Measurements from ENCODE around the gene TFAP2D. TPM values are rescaled to one million over a fixed set of nuclear protein-coding genes. Genes with fewer than 3 reads are reported as not detected.

The TFAP2D gene
- total RNA-seq (2014; rRNA removed; shearing (Covaris generic)): 0.14 and 0.46 TPM in 2 replicates

GRCh38 chr6:50713226-50713625 lies at the start of gene TFAP2D:
TFAP2D (plus strand) TSS chr6:50713526; CDS start chr6:50714056, 530 bp downstream.
- DNase-seq (ENCODE audit: low spot score): no peak

- no peak for DNase-seq (ENCODE audit: low spot score)
These were observed 49.5 kb upstream of the TFAP2D start for GRCh38 chr6:50663806-50664205.

GRCh38 chr6:50666089-50666488 lies 47.2 kb upstream of the TFAP2D start:
- DNase-seq (ENCODE audit: low spot score): no peak

DNA sequence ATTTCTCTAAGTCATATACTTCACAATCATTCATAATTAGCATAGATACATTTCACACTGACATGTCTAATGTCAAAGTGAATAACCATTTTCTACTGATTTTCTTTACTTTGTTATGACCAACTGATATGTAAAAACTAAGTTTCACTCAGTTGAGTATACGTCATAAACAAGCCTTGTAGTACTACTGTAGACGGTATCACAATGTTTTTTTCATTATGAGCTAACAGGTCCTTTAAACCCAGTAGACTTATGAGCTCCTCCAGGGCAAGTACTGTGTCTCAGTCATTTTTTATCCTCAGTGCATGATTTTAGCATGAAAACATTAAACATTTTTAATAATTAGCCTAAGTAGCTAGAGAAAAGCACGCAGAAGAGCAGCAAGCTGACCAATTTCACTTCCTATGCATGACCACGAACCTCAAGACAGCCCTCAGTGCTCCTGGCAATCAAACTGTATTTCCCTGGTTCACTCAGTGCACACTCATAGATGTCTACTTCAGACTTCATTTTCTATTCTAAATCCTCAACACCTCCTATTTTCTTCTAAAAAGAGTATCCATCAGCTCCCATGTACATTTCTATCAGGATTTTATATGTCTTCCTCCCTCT lies 32.0 kb upstream of the TFAP2D start:
- DNase-seq (ENCODE audit: low spot score): no peak

DNA sequence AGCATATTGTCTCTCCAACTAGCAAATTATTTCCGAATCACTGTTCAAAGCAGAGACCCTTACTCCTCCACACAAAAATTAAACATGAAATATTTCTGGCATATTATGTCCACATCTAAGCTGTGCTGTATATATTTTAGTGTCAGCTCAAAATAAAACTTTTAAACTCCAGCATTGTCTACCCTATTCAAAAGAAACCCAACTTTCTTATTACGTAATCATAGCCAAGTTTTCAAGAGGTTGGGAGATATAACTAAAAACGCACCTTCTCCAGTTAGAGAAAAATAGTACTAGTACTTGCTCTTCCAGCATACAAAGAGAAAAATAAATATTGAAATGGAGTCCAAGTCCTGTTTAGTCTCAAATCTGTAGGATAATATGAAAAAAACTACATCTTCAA lies 24.1 kb upstream of the TFAP2D start:
- no peak for DNase-seq (ENCODE audit: low spot score)

GRCh38 chr6:50691814-50692495 lies 21.4 kb upstream of the TFAP2D start:
- no peak for DNase-seq (ENCODE audit: low spot score)

DNA sequence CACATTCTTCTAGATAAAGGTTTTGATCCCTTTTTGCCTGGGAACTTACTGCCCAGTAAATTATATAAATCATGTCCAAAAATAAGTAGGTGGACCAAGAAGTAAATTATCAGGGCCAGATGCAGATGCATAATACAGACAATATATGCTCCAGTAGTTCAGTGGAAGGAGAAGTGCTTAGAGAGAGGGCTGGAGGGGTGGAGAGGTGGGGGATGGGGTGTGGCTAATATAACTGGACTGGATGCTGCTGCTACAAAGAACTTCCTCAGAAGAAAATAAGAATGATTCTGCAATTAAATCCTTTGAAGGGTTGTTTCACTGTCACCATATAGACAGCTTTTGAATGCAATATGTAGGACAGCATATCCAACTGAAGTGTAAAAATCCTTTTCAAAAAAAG lies 14.8 kb upstream of the TFAP2D start:
- DNase-seq (ENCODE audit: low spot score): no peak

GRCh38 chr6:50699051-50699775 lies 14.1 kb upstream of the TFAP2D start:
- DNase-seq (ENCODE audit: low spot score): no peak

DNA sequence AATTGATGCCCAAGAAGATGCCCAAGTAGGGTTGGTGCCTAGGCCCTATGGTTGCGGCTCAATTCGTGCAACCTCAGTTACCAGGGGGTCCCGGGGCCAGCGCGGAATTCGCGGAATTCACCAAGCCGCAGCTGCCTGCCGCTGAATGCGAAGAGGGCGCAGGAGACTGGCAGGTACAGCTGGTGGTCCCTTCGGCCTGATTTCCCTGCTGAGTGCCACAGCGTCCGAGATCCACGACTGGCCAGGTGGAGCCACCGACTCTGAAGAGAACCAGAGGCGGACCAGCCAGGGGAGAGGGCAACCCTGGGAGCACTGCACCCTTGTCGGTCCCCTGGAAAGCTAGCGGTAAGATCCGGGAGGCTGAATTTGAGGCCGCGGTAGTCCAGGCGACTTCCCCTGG lies 6.8 kb upstream of the TFAP2D start:
- DNase-seq (ENCODE audit: low spot score): no peak

DNA sequence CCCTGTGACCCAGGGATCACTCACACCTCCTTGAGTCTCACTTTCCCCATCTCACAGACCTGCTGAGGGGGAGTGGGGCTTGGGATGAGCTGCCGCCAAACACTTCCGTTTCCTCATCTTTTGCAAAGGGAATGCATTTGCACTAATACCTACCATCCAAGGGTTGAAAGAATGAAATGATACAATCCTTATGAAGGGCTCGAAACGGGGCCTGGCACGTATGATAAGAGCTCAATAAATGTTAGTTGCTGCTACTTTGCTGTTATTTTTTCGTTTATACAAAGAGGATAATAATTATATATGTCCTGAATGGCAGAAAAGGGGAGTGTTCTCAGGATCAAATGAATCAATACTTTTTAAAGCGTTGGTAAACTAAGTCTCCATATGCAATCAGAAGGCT lies 6.1 kb upstream of the TFAP2D start:
- DNase-seq (ENCODE audit: low spot score): no peak

- no peak for DNase-seq (ENCODE audit: low spot score)
These were observed 5.5 kb upstream of the TFAP2D start for GRCh38 chr6:50707652-50708300.

DNA sequence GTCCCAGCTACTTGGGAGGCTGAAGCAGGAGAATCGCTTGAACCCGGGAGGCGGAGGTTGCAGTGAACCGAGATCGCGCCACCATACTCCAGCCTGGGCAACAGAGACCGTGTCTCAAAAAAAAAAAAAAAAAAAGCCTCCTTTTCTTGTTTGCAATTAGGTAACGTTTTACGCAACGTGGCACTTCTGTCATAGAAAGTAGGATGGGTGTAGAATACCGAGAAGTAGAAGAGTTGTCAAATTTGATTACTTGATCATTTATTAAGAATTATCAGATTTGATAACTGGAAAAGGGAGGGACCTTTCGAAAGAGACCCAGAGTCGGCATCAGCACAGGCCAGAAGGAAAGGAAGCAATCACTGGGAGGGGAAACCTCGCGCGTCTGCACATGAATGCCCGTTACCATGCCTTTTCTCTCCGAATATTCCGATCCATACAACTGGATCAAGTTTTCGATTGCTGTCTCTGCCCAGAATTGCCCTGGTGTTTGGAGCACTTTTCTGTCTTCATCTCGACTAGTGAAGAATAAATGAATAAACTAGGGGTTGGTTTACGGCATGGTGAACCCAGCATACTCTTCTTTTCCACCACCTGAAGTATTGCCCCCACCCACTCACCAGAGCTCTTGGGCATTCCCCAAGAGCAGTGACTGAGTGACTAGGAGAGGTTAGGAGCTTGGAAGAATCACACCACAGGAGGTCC lies 4.5 kb upstream of the TFAP2D start:
- DNase-seq (ENCODE audit: low spot score): no peak

GRCh38 chr6:50709366-50709734 lies 4.0 kb upstream of the TFAP2D start:
- no peak for DNase-seq (ENCODE audit: low spot score)

DNA sequence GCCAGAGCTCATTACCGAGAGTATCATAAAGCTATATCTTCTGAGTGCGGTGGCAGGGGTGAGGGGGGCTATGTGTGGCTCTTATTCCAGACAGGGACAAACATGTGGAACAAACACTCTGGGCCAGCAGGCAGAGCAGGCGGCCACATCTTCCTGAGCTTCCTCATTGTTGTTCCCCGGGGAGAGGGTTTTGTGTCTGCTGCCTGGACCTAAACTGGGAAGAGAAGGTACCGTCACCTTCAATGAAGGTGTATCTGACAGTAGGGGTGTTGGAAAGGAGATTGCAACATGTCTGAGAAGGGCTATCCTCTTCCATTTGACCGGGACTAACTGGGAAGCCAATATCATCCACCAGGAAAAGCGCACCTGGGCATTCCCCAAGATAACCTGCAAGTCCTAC lies 1.6 kb upstream of the TFAP2D start:
- DNase-seq (ENCODE audit: low spot score): no peak

GRCh38 chr6:50712291-50712690 lies 1.0 kb upstream of the TFAP2D start:
- no peak for DNase-seq (ENCODE audit: low spot score)

DNA sequence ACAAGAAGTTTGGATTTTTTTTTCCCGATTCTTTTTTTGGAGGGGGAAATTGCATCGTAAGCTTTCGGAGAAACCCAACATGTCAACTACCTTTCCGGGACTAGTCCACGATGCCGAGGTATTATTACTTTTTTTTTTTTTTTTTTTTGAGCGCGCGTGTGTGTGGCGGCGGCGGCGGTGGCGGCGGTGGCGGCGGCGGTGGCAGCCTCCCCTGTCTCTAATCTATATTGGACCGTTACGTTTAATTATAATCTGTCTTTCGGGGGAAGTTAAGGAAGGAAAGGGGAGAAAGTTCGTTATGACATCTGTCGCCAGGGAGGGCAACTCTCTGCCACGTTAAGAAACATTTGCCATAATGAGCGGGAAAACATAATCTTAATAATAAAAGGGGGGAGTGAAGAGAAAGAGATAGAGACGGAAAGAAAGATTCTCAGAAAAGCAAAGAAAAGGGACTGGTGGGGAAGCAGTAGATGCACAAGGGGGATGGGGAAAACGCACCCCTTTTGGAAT lies 706 bp downstream of the TFAP2D start:
- no peak for DNase-seq (ENCODE audit: low spot score)

GRCh38 chr6:50714487-50715379 lies 1.4 kb downstream of the TFAP2D start:
- no peak for DNase-seq (ENCODE audit: low spot score)

- peak; percentile 72 for DNase-seq (ENCODE audit: low spot score)
These were observed 3.7 kb downstream of the TFAP2D start for GRCh38 chr6:50716899-50717509.

DNA sequence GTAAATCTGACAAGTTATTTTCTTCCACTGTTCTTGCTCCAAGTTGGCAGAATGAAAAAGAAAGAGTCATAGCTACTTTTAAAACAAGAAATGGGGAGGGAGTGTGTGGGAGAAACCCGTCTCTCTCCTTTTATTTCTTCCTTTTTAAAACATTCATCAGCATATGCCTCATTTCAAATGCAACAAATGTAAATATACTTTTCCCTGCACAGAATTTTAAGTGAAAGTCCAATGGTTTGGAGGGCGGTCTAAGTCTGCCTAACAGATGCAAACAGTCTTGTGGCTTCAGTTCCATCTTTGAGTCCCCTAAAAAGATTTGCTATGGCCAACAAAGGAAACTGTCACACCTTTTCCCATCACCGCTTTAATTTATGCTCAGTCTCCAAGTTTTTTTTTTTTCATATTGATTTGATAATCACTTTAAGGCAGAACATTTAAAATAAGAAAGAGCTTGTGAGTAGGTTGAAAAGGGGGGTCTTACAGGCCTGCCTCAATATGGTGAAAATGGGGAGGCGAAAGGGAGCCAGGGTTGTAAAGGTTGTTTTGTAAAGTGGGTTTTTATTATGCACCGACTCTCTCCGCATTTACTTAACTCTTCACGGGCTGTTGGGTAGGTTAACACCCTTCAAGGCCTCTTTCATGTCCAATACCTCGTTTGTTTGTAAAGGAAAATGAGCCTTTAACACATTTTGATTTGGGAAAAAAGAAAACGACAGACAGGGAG lies 4.6 kb downstream of the TFAP2D start:
- DNase-seq (ENCODE audit: low spot score): no peak

DNA sequence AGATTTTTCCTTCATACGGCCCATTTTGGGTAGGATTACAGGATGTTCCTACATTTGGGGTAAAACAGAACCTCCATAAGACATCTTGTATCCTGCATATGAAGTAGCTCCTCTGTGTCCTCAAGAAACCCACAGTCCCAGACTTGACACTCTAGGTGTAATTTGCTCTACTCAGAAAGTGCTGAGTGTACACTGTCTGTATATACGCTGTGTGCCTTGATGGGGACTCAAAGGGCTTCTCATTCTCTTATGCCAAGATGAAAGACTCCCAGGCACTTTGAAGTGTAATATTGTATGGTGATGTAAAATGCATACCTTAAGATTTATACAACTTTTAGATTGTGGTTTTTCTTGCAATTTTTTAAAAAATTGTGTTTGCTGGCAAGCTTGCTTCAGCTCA lies 5.2 kb downstream of the TFAP2D start:
- no peak for DNase-seq (ENCODE audit: low spot score)

All from H4 (cell line).